GM21390 (cell line): Measurements from ENCODE around the gene OXSM.

Experiments used
- ATAC-seq: cut with Tn5 transposase; IDR thresholded peaks from one replicate; pipeline ENCODE4 v1.9.1; 2021; ENCODE audit not compliant: unreplicated experiment

Gene OXSM

DNA sequence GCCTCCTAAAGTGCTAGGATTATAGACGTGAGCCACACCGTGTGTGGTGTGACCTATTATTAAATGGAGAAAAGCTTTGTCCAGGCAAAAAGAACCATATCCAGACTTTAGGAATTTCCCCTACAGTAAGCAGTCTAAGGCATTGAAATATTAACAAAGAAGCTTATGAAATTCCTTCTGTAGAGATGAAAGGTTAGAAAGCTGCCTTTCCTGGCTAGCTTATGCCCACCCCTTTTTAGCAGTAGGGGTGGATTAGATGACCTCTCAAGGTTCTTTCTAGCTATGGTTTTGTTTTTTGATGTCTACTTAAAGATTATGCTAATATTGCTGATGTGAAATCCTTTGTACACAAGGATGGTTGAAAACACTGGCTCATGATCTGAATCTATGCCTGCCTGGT lies 13.9 kb downstream of the OXSM start:
- ATAC-seq, result no peak

DNA sequence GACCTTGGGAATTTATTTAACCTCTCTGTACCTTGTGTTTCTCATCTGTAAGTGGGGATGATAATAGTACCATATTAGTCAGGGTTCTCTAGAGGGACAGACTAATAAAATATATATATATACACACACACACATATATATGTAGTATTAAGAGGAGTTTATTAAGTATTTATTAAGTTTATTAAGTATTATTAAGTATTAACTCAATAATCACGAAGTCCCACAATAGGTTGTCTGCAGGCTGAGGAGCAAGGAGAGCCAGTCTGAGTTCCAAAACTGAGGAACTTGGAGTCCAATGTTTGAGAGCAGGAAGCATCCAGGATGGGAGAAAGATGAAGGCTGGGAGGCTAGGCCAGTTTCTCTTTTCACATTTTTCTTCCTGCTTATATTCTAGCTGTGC lies 14.8 kb downstream of the OXSM start:
- ATAC-seq, result no peak

DNA sequence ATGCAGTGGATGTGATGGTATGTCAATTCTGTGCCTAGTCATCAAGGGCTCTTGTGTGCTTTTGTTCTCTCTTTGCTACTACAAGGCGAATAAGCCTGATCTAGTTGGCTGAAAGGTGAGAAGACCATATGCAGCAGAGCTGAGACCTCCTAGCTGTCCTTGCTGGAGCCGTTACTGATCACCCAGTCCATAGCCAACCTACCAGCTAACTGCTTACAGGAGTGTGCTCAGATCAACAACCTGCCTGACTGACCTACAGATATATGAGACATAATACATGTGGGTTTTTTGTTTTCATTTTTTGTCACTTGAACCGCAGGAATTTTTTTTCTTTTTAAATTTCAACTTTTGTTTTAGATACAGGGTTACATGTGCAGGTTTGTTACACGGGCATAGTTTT lies 22.8 kb downstream of the OXSM start:
- ATAC-seq, result no peak

DNA sequence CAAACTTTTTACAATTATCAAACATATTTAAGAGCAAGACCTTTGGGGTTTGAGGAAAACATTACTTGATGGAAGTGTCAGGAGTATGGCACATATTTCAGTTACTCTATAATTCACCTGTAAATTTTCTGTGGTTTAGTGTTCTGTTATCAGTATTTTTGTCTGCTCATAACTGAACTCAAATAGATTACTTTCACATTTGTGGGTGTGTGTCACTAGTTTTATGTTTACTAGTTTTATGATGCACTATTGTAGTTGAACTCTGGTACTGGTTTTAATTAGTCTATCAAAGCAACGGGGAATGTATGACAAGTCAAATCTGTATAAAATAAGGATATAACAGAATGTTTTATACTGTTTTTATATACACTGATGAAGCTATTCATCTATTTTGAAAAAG lies 27.2 kb downstream of the OXSM start:
- ATAC-seq, result peak; percentile 62

DNA sequence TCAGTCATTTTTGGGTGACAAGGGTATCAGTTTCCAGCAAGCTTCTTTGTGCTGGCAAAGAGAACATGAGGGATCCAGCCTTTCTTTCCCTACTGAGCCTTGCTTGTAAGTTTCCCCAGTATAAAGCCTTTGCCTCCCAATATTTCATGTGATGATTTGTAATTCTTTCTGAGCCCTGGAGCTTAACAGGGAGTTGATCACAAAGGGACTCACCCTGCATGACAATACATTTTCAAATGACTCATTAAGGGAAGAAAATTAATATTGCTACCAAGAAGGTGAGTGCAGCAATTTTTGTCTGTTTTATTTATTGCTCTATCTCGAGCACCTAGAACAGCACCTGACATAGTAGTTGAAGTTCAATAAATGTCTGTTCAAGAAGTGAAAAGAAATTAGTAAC lies 27.7 kb downstream of the OXSM start:
- ATAC-seq, result no peak

DNA sequence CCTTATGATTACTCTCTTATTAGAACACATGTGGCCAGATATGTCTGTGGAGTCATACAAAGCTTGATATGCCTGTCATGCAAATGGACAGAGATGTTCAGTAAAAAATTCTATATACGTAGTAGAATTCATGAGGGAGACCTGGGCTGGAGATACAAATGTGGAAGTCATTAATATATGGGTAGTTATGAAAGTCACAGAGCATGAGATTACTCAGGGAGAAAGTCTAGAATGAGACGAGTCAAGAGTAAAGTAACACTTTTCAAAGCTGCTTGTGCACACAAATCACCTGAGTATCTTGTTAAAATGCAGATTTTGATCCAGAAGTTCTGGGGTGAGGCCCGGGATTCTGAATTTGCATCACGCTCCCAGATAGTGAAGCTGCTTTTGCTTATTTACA lies 28.4 kb downstream of the OXSM start:
- ATAC-seq, result no peak

DNA sequence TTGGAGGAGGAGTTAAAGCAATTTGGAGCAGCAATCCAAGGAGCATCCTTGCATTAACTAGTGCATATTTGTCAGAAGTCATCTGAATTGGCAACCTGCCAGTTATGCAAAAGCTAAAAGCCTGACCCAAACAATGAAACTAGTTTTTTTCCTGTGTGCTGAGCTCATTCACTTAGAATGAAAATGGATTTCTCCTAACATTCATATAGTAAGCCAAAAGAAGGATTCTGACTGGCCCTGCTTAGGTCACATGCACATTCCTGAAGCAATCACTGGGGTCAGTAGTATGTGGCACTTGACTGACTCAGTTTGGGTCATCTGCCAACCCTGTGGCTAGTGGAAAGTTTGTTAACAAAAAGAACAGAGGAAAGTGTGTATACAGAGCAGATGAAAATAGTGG lies 30.5 kb downstream of the OXSM start:
- no peak for ATAC-seq

DNA sequence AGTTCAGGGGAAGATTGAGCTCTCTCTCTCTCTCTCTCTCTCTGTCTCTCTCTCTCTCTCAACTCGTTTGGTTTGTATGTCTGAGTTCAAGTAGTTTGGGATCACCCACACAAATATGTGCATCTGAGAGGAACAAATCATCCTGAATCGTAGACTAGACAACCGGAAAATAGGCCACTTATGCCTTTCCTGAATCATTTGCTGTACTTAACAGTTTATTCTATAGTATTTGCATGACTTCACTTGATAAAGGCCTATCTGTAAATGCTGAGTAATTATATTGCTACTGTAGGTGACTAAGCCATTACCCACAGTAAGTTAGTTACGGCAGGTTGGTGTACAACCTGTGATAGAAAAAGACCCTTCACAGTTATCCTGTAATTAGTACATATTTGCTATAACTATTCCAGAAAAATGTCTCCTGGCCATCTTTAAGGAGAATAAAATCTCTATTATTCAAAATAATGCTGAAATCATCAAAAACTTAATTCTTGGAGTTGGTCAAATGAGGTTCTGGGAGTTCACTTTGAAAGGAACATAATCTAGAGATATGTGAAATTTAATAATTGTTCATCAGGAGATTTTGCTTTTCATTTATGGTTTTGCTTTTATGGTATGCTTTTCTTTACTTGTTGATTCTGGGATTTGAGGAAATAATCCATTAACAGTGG lies 31.1 kb downstream of the OXSM start:
- ATAC-seq, result no peak

DNA sequence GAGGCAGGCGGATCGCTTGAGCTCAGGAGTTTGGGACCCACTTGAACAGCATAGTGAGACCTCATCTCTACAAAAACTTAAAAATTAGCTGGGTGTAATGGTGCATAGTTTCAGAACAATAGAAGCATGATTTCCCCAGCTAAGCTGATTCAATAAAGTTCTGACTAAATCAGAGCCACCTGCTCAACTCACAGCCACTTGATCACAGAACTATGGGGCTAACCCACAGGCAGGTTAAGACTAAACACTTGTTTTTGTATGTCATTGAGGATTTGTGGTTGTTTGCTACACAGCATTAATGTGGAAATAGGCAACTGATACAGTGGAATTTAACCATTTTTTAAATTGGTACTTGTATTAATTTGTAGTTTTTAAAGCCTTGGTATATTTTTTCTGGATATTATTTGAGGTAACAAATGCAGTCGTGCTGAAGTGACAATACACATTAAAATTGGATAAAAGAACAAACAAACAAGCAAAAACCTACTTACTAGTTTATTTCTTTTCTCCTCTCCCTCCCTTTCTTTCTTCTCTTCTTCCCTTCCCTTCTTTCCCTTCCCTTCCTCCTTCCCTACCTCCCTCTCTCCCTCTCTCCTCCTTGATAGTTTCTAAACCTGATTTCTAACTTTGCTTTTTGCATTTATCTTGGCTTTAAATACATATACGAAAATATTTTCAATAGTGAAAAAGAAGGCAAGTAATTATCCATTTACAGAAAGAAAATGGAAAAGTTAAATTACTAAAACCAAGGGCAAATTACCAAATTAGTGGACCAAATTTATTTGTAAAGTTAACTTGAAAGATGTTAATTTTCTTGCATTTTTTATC lies 32.1 kb downstream of the OXSM start:
- ATAC-seq, result no peak

DNA sequence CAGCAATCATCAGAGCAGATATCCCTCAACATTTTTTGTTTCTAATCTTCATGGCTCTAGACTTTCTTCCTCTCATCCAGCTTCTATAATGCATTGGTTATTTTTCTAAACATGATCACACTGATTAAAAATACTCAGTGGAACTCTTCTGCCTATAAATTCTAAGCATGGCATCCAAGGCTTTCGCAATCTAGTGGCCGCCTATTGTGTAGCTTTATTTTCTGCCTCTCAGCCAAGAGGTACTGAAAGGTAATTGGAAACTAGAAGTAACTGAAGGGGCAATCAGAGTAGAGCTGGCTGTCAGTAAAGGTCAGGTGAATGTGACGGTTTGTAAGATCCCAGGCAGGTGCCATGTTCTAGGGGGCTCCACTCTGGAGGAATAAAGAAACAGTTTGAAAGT lies 33.4 kb downstream of the OXSM start:
- ATAC-seq, result no peak

DNA sequence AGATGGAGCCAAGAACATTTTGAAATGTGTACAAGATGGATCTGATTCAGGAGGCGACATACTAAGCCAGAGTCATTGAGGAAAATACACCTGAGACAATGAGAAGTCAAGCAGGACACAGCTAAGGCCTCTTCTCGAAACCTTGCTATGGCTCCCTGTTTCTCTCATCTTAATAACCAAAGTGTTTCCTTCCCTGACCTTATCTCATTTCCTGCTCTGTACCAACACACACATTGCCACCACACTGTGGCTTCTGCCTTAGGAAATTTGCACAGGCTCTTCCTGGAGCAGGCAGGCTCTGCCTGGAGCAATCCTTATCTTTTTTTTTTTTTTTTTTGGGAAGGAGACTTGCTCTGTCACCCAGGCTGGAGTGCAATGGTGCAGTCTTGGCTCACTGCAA lies 36.6 kb downstream of the OXSM start:
- no peak for ATAC-seq

DNA sequence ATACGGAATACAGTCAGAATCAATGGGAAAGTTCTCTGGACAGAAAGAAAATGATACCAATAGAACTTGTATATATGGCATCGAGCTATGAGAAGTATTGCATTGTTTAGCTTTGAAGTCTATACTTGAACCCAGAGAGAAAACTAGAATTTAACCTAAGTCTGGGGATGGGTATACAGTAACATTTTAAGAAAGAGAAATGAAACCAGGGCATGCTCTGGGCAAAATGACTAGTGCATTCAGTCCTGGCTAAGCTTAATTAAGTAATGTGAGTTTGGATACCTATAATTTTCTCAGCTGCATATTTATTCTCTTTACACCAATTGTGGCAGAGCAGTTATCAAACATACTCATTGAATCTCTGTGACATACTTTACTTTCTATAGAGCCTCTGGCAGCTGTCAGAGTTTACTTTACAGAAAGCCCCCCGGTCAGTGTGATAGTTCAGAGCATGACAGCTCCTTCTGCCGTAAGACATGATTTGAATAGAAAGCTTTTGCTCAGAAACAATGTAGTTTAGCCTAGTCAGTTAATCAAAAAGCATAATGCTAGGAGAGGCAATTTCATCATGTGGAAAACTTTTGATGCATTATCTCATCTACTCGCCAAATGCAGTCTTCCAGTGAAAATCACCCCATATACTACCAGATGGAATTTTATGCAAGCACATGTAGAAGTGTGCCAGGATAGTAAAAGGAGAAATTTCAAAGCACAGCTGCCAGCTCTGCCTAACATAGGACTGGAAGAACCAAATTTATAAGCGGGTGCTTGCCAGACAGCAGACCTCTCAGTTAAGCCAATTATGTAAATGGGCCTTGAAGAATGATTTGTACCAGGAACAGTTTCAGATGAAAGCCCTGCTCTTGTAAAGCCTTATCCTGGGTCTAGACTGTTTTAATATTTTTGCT lies 40.7 kb downstream of the OXSM start:
- ATAC-seq, result no peak

DNA sequence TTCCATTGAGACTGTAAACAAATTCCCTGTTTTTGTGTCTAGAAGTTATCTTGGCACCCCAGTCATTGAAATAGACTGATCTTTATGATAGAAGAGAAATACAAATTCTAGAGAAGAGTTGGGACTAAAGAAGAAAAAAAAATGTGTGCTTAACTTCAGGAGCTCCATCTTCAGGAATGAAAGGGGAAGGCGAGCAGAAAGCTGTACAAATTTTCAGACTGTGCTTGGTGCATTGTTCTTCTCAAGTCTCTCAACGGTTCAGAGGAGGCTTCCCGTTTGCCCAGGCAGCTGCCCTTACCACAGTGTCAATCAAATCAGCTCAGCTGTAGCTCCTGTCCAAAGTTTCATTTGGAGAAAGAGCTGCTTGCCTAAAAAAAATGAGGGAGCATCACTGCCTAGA lies 41.7 kb downstream of the OXSM start:
- ATAC-seq, result no peak

DNA sequence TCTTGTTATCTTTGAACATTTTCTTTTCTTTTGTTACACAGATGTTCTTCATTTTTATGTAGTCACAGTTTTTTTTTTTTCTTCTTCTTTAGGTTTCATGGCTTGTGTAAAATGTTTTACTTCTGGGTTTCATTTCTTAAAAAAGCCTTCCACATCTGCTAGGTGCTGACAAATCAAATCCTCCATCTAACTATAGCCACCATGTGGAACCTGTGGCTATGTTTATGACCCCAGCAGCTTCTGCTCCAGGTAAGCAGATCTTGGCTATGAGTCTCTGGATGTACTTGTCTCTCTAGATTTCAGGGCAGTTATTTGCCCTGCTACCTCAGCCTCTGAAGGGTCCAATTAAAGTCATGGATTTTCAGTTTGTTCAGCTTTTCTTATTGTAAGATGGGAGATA lies 44.5 kb downstream of the OXSM start:
- peak; percentile 87 for ATAC-seq

DNA sequence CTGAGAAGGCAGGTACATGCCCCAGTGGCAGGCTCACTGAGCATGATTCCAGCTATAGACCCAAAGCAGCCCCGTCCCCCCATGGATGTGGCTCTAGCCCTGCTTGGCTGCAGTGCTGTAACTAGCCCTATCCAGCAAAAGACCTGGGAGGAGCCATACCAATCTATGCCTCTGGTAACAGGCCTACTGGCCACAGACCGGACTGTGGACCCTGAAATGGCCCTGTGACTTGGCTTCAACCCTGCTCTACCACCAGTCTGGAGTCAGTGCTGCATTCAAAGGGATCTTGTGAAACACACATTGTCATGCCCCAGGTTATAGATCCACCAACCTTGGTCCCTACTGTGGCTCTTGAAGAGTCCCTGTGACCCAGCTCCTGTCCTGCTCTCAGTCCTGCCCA lies 46.7 kb downstream of the OXSM start:
- no peak for ATAC-seq

DNA sequence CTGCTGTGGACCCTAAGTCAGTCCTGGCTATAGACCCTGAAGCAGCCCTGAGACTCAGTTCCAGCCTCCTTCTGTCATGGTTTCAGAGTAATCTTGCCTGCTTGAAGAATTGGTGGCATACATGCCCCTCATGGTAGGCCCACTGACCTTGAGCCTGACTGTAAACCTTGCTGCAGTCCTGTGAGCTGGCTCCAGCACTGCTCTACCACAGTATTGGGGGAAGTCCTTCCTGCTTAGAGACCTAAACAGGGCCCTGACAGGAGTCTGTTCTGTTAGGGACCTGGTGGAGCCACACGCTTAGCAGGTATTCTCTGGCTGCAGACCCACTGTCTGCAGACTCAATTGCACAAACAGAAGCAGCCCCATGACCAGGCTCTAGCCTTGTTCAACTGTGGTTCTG lies 47.1 kb downstream of the OXSM start:
- no peak for ATAC-seq

DNA sequence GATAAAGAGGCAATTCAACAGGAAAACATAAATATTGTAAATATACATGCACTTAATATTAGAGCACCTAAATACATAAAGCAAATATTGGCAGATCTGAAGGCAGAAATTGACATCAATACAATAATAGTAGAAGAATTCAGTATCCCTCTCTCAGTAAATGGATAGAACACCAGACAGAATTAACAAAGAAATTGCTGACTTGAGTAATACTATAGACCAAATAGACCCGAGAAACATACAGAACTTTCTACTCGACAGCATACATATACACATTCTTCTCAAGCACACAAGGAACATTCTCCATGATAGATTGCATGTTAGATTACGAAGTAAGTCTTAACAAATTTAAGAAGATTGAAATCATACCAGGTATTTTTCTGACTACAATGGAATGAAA lies 50.2 kb downstream of the OXSM start:
- no peak for ATAC-seq

DNA sequence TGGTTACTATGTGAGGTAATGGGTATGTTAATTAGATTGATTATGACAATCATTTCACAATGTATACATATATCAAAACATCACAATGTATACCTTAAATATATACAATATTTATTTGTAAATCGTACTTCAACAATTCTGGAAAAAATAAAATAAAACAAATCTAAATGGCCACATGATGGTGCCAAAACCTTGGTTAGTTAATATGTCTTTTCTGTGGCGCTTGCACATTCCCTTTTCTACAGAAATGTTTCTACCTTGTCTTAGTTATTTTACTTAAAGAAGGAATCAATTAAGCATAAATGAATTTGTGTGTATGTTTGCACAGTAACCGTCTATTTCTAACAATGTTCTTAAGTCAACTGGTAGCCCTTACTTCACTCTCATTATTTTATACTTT lies 53.4 kb downstream of the OXSM start:
- no peak for ATAC-seq
